Activated T-cell treated with anti-CD3 and anti-CD28 coated beads, Interleukin-2, amount 50 U/mL, for 4 hours (primary cell): ENCODE data around the gene CTNNA2. TPM values are rescaled to one million over a fixed set of nuclear protein-coding genes. Genes with fewer than 3 reads are reported as not detected.

Source experiments
- ATAC-seq, 2 donors: fragments of 200-7000 bp; cut with Tn5 transposase; one replicate each; pipeline ENCODE4 v1.10.0; 2021
- DNase-seq: peaks from one replicate; pipeline ENCODE4 v3.0.0-alpha.2; 2020
- H3K27me3 Mint-ChIP-seq: one replicate; pipeline ENCODE4 v1.8.0; 2021; ENCODE audit warnings: low read depth, mixed read lengths
- H3K36me3 Mint-ChIP-seq: one replicate; pipeline ENCODE4 v1.8.0; 2022; ENCODE audit warnings: mixed read lengths; ENCODE audit not compliant: insufficient read depth
- H3K4me1 Mint-ChIP-seq: one replicate; pipeline ENCODE4 v1.8.0; 2021; ENCODE audit warnings: low read depth, mixed read lengths
- H3K4me3 Mint-ChIP-seq: one replicate; pipeline ENCODE4 v1.8.0; 2021; ENCODE audit warnings: mild to moderate bottlenecking, moderate library complexity, mixed read lengths
- H3K9me3 Mint-ChIP-seq: one replicate; pipeline ENCODE4 v1.8.0; 2021; ENCODE audit warnings: mixed read lengths
- total RNA-seq, 3 donors: library from RNA; stranded (reverse); gene quantifications; one replicate each; pipeline ENCODE4 v1.2.1, GENCODE V29; 2021

CTNNA2 gene
- total RNA-seq, 3 donors from 2014 or later: 0.08 TPM; not detected in 2

DNA sequence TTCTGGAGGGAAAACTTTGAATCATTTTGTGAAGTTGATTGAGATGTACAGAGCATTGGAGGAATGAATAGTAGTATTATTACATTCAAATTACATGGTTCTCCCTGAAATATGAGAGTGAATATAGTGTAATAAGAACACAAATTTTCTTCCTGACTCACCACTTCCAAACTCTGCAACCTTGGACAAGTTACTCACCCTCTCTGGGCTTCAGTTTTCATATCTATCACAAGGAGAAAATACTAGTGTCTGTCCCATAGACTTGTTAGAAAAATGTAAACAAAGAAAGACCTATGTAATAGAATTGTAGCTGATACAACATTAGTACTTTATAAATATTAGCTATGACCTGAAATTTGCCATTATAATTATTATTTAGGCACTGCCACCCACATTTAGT lies 640.9 kb downstream of the CTNNA2 start:
- H3K9me3 Mint-ChIP-seq: peaks cover 3% of the 10 kb centered on the region
- no peaks in the 10 kb centered on the region for H3K36me3 Mint-ChIP-seq
- no peaks in the 10 kb centered on the region for H3K4me1 Mint-ChIP-seq
- DNase-seq (no peak), ATAC-seq (no peak)
- no peak overlapping the region for H3K4me3 Mint-ChIP-seq
- no peaks in the 10 kb centered on the region for H3K27me3 Mint-ChIP-seq

- Mint-ChIP-seq H3K36me3 (no peaks in the 10 kb centered on the region), H3K4me1 (no peaks in the 10 kb centered on the region)
Observed at GRCh38 chr2:80154231-80154915, 641.5 kb downstream of the CTNNA2 start.

GRCh38 chr2:80164375-80164774 lies 651.5 kb downstream of the CTNNA2 start:
- Mint-ChIP-seq H3K9me3 (no peaks in the 10 kb centered on the region), H3K4me1 (no peaks in the 10 kb centered on the region), H3K4me3 (no peak overlapping the region), H3K27me3 (no peaks in the 10 kb centered on the region), H3K36me3 (no peaks in the 10 kb centered on the region)
- ATAC-seq: no peak
- no peak for DNase-seq

More at GRCh38 chr2:80154231-80154915, 641.5 kb downstream of the CTNNA2 start:
- Mint-ChIP-seq H3K4me3 (no peak overlapping the region), H3K27me3 (no peaks in the 10 kb centered on the region), H3K9me3 (peaks cover 3% of the 10 kb centered on the region)
- ATAC-seq (no peak), DNase-seq (no peak)

GRCh38 chr2:80166483-80167171 lies 653.8 kb downstream of the CTNNA2 start:
- ATAC-seq: no peak
- DNase-seq: no peak
- Mint-ChIP-seq H3K4me3 (no peak overlapping the region), H3K27me3 (no peaks in the 10 kb centered on the region), H3K9me3 (peaks cover 3% of the 10 kb centered on the region), H3K36me3 (no peaks in the 10 kb centered on the region), H3K4me1 (no peaks in the 10 kb centered on the region)

- ATAC-seq: no peak
- Mint-ChIP-seq H3K27me3 (no peaks in the 10 kb centered on the region), H3K36me3 (no peaks in the 10 kb centered on the region), H3K4me3 (no peak overlapping the region), H3K4me1 (no peaks in the 10 kb centered on the region), H3K9me3 (peaks cover 3% of the 10 kb centered on the region)
- DNase-seq: no peak
Observed at GRCh38 chr2:80167284-80167808, 654.5 kb downstream of the CTNNA2 start.

- Mint-ChIP-seq H3K36me3 (no peaks in the 10 kb centered on the region), H3K9me3 (peaks cover 3% of the 10 kb centered on the region), H3K27me3 (no peaks in the 10 kb centered on the region), H3K4me1 (no peaks in the 10 kb centered on the region), H3K4me3 (no peak overlapping the region)
- DNase-seq (no peak), ATAC-seq (no peak)
Observed at GRCh38 chr2:80168037-80168436, 655.2 kb downstream of the CTNNA2 start.

- H3K36me3 Mint-ChIP-seq: no peaks in the 10 kb centered on the region
- no peaks in the 10 kb centered on the region for H3K27me3 Mint-ChIP-seq
- H3K9me3 Mint-ChIP-seq: peaks cover 3% of the 10 kb centered on the region
- DNase-seq: no peak
- no peaks in the 10 kb centered on the region for H3K4me1 Mint-ChIP-seq
- H3K4me3 Mint-ChIP-seq: no peak overlapping the region
- no peak for ATAC-seq
Observed at GRCh38 chr2:80168801-80169200, 656.0 kb downstream of the CTNNA2 start.

DNA sequence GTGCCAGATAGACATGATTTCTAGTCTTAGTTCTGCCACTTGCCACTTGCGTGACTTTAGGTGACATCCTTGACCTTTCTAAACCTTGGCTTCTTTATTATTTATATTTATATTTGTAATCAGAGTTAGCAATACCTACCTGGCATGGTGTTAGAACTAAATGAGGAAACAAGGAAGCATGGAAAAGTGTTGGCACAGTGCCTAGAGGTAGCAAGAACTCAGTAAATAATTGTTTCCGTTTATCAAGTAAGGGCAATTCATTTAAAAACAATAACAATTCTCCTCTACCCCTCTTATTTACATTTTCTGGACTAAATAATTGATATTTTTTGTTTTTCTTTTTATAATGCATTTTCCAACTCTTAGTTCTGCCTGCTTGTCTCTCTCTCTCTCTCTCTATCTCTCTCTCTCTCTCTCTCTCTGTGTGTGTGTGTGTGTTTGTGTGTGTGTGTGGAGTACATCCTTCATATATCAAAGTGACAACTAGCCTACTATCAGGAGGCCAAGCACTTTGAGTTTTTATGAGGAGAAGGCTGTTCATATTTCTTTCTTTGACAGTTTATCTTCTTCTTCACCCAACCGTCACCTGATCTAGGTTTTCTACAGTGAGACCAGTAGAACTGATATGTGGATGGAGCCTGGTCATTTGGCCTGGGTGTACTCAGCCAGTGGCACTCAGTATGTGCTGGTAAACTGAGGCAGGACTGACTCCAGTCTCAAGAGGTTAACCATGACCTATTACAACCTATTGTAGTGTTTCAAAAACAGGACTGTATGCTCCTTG lies 657.2 kb downstream of the CTNNA2 start:
- Mint-ChIP-seq H3K4me3 (no peak overlapping the region), H3K4me1 (no peaks in the 10 kb centered on the region), H3K9me3 (peaks cover 10% of the 10 kb centered on the region), H3K36me3 (no peaks in the 10 kb centered on the region), H3K27me3 (no peaks in the 10 kb centered on the region)
- ATAC-seq: no peak
- no peak for DNase-seq

GRCh38 chr2:80185091-80185490 lies 672.2 kb downstream of the CTNNA2 start:
- Mint-ChIP-seq H3K27me3 (no peaks in the 10 kb centered on the region), H3K9me3 (peaks cover 7% of the 10 kb centered on the region), H3K4me3 (no peak overlapping the region), H3K36me3 (no peaks in the 10 kb centered on the region), H3K4me1 (no peaks in the 10 kb centered on the region)
- ATAC-seq (no peak), DNase-seq (no peak)

GRCh38 chr2:80186262-80186661 lies 673.4 kb downstream of the CTNNA2 start:
- Mint-ChIP-seq H3K4me3 (no peak overlapping the region), H3K4me1 (no peaks in the 10 kb centered on the region), H3K36me3 (no peaks in the 10 kb centered on the region)

DNA sequence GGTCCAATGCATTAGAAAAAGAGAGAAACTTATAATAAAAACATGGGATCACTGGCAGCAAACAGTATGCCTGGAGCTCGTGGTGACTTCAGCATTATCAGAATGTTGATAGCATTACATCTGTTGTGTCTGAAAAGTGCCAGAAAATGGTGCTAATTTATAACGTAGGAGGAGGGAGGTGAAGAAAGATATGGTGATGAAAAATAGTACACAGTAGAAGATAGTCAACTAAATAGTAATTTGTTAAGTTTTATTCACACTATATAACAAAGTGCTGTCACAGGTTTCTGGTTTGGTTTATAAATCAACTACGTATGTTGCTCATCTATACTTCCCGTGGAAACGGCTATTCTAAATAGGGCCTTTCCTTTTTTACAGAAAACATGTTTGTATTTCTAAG lies 674.3 kb downstream of the CTNNA2 start:
- Mint-ChIP-seq H3K9me3 (no peaks in the 10 kb centered on the region), H3K4me3 (no peak overlapping the region), H3K4me1 (no peaks in the 10 kb centered on the region), H3K36me3 (no peaks in the 10 kb centered on the region), H3K27me3 (no peaks in the 10 kb centered on the region)
- DNase-seq (no peak), ATAC-seq (no peak)

More at GRCh38 chr2:80186262-80186661, 673.4 kb downstream of the CTNNA2 start:
- no peaks in the 10 kb centered on the region for H3K27me3 Mint-ChIP-seq
- no peaks in the 10 kb centered on the region for H3K9me3 Mint-ChIP-seq
- DNase-seq (no peak), ATAC-seq (no peak)

- H3K27me3 Mint-ChIP-seq: no peaks in the 10 kb centered on the region
- H3K36me3 Mint-ChIP-seq: no peaks in the 10 kb centered on the region
- no peak overlapping the region for H3K4me3 Mint-ChIP-seq
- no peaks in the 10 kb centered on the region for H3K9me3 Mint-ChIP-seq
- no peak for DNase-seq
- H3K4me1 Mint-ChIP-seq: no peaks in the 10 kb centered on the region
- no peak for ATAC-seq
Observed at GRCh38 chr2:80190166-80190565, 677.3 kb downstream of the CTNNA2 start.

DNA sequence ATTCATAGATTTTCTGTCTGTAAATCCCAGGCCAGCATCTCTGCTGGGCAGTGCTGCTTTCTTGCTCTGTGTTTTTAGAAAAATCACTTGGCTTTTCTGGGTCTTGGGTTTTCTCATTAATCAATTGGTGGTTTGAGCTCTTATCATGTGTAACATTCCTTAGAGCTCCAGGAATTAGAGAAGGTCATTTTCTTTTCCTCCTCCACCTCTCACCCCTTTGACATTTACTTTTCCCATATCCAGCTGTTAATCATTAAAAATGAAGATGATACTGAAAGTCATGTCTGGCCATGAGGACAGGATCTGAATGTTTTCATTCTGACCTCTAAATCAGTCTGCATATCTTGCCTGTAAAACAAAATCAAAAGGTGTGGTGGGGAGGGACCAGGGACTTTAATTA lies 680.7 kb downstream of the CTNNA2 start:
- Mint-ChIP-seq H3K9me3 (no peaks in the 10 kb centered on the region), H3K36me3 (no peaks in the 10 kb centered on the region), H3K4me3 (no peak overlapping the region), H3K27me3 (no peaks in the 10 kb centered on the region), H3K4me1 (no peaks in the 10 kb centered on the region)
- DNase-seq: no peak
- no peak for ATAC-seq

DNA sequence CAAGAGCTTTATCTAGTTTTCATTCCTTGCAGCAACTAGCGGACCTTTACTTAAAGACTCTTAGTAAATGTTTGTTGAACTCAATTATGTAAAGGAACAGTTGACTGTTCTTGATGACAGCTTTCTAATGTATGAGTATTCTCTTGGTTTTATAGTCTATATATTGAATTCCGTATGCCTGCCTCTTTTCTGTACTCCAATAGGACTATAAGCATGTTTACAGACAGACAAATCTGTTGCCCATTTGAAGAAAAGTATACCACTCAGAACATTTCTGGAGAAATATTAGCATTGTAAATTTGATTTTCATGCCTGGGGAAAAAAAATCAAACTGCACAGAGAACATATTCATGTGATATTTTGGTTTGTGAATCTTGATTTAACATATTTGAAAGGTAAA lies 682.2 kb downstream of the CTNNA2 start:
- ATAC-seq (no peak), DNase-seq (no peak)
- no peak overlapping the region for H3K4me3 Mint-ChIP-seq
- no peaks in the 10 kb centered on the region for H3K36me3 Mint-ChIP-seq
- H3K4me1 Mint-ChIP-seq: no peaks in the 10 kb centered on the region
- H3K9me3 Mint-ChIP-seq: no peaks in the 10 kb centered on the region
- no peaks in the 10 kb centered on the region for H3K27me3 Mint-ChIP-seq
